Right lobe of liver (tissue), 6 donors: ENCODE results near the gene PPARG. TPM values are rescaled to one million over a fixed set of nuclear protein-coding genes. Genes with fewer than 3 reads are reported as not detected.

ENCODE experiments used
- ATAC-seq, 4 donors: fragments of 200-7000 bp; cut with Tn5 transposase; one replicate each; pipeline ENCODE4 v1.9.1; 2020; ENCODE audit warnings: mild to moderate bottlenecking in 4 of 4, moderate library complexity in 4 of 4
- DNase-seq, 3 donors: peaks; one replicate each; pipeline ENCODE4 v3.0.0-alpha.2; 2020
- H3K27ac ChIP-seq, 3 donors: fragments of 200-600 bp; one replicate each; pipeline ENCODE4 v1.8.0; 2022
- H3K27me3 ChIP-seq, 2 donors: fragments of 200-600 bp; one replicate each; pipeline ENCODE4 v1.8.0; 2022
- H3K36me3 ChIP-seq, 4 donors: fragments of 200-600 bp; sonication (generic) in 1 of 4; one replicate each; pipeline versions ENCODE4 v1.5.1 to v1.8.0; 2017 to 2022; ENCODE audit warnings: control low read depth in 1 of 4
- H3K4me1 ChIP-seq, 4 donors: fragments of 200-600 bp; sonication (generic) in 1 of 4; one replicate each; pipeline versions ENCODE4 v1.5.1 to v1.8.0; 2017 to 2022; ENCODE audit warnings: control low read depth in 1 of 4
- H3K4me3 ChIP-seq, 3 donors: fragments of 200-600 bp; one replicate each; pipeline ENCODE4 v1.8.0; 2022
- H3K9me3 ChIP-seq, 4 donors: fragments of 200-600 bp; sonication (generic) in 1 of 4; one replicate each; pipeline versions ENCODE4 v1.5.1 to v1.8.0; 2017 to 2022; ENCODE audit warnings: control low read depth in 1 of 4
- POLR2A ChIP-seq: fragments of 450-650 bp; IDR thresholded peaks from one replicate; pipeline ENCODE4 v1.6.1; 2017; ENCODE audit warnings: antibody characterized with exemption, mild to moderate bottlenecking
- WGBS: methylation state at CpG from one replicate; pipeline ENCODE4 v1.1.6; 2018; ENCODE audit warnings: low coverage, low lambda C conversion rate; ENCODE audit not compliant: insufficient coverage; ENCODE audit errors: missing lambda C conversion rate; 5-methylcytosine and 5-hydroxymethylcytosine counted together
- intact Hi-C, 2 donors: fragments of 100-400 bp; cut with DNase I; formaldehyde crosslinking; loops; one replicate each; pipeline versions ENCODE4 v1.11.2 to v1.14.1; 2022
- long read RNA-seq: library from polyadenylated mRNA; unstranded; transcript quantifications from one replicate; pipeline ENCODE4 v2.0.0, GENCODE V29; 2019
- total RNA-seq, 6 experiments: library from RNA; depleted of rRNA in 2 of 6; stranded (reverse); fragments of >200 nt in 2 of 6; fragmentation: NEBNext Ultra II Directional in 3 of 6; extraction: Animal tissue kit (Norgen Biotek cat#: 25700) in 3 of 6; gene quantifications; one replicate each; pipeline versions ENCODE4 v1.1.0 to v1.2.4, GENCODE V29; 2016 to 2023
- TF ChIP-seq, protein P1 (sequence below), 4 donors: fragments of 200-600 bp in 3 of 4; fragments of 450-650 bp in 1 of 4; IDR thresholded peaks; one replicate each; pipeline versions ENCODE4 v1.5.1 to v1.8.0; 2016 to 2022; ENCODE audit warnings: antibody characterized with exemption in 4 of 4, mild to moderate bottlenecking in 2 of 4
- donor health status: DM: no; HTN: yes; CAD: no.
- donor health status: DM: no; HTN: no; CAD: no.
- donor health status: DM: no; HTN: no; CAD: no.
- donor health status: DM: no; HTN: yes; CAD: no.
- donor health status: DM: no; HTN: yes; CAD: no.

The PPARG gene
- 10 to 100 TPM in 3 of 6 experiments, 1 to 10 TPM in 3; 4.9 to 15.8 (median 10.8) TPM for total RNA-seq
- long read RNA-seq, partial matches to known transcripts = 0 of 1 reads
- long read RNA-seq, other reads (novel, unspliced or antisense) = 0 of 1 reads

DNA sequence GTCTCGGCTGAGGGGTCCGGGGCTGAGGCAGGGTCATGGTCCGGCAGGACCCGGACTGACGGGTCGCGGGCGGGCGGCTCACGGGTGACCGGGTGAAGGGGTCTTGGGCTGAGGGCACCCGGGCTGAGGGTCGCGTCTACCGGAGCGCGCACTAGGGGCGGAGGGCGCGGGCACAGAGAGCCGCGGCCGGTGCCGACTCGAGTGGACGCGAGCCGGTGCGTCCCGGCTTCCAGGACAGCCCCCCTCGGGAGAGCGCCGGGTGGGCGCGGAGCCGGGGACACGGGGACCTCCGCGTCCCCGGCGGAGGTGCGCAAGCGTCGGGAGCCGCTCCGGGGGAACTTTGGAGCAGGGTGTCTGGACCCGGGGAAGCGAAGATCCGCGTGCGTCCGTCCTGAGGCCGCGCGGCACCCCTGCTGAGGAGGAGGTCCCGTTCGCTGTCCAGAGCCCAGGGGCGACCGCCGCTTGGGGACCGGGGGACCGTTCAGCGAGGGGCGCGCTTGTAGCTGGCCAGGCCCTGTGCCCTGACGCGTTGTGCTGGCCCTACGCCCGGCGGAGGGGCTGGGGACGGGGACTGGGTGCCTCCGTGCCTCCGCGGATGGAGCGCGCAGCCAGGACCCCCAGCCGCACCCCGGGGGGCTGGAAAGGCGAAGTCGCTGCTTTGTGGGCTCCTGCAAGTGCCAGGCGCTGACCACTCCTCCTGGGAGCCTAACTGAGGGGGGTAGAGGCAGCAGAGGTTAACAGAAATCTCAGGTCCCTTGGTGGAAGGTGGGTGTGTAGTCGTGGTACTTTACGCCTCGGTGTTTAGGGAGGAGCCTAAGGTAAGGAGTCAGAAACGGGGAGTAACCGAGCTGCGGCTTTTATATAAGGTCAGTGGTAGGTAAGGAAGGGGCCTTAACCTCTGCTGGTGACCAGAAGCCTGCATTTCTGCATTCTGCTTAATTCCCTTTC is at the start of gene PPARG:
Gene PPARG, plus strand, starts transcription at position 889 of the 948 bp plus-strand sequence. CDS start 90,642 bp downstream, outside the sequence.
- Histone ChIP-seq H3K36me3 (no peaks in the 10 kb centered on the region), H3K4me3 (peak within 1 kb of the TSS; percentile 74 to 81 (median 74)), H3K27ac (peak within 1 kb of the TSS; percentile 67 to 85 (median 69)), H3K4me1 (peaks cover 0 to 7% (median 0%) of the 10 kb centered on the region in 4 donors), H3K27me3 (no peaks in the 10 kb centered on the region), H3K9me3 (no peaks in the 10 kb centered on the region)
- WGBS = 4% methylated on average over 17 of the region's 87 CpGs
- DNase-seq (peak; percentile 56 to 69 (median 57)), ATAC-seq (peak; percentile 66 to 69 (median 66))
- intact Hi-C loops = no loop called here
- TF ChIP-seq, protein P1, sequence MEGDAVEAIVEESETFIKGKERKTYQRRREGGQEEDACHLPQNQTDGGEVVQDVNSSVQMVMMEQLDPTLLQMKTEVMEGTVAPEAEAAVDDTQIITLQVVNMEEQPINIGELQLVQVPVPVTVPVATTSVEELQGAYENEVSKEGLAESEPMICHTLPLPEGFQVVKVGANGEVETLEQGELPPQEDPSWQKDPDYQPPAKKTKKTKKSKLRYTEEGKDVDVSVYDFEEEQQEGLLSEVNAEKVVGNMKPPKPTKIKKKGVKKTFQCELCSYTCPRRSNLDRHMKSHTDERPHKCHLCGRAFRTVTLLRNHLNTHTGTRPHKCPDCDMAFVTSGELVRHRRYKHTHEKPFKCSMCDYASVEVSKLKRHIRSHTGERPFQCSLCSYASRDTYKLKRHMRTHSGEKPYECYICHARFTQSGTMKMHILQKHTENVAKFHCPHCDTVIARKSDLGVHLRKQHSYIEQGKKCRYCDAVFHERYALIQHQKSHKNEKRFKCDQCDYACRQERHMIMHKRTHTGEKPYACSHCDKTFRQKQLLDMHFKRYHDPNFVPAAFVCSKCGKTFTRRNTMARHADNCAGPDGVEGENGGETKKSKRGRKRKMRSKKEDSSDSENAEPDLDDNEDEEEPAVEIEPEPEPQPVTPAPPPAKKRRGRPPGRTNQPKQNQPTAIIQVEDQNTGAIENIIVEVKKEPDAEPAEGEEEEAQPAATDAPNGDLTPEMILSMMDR (IDR thresholded peaks at IDR 0.05) = no peak
- TF ChIP-seq POLR2A = no peak

DNA sequence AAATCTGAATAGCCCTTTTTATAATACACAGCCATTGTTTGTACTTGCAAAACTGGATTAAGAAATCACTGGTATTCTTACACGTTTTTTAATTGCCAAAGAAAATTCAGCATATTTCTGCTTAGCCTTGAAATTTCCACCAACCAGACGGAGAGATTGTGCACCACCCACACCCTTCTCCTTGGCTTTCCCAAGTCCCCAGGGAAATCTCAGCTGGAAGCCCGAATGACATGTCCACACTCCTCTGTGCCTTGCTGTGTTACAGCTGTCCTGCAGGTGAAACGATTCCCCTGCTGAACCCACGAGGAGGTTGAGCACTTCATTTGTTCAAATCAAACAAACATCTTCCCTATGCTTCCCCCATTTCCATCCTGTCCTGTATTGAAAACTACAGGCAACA is 49.6 kb upstream of the PPARG start:
- TF ChIP-seq, protein P1 (IDR thresholded peaks at IDR 0.05) = no peak
- TF ChIP-seq POLR2A = no peak

DNA sequence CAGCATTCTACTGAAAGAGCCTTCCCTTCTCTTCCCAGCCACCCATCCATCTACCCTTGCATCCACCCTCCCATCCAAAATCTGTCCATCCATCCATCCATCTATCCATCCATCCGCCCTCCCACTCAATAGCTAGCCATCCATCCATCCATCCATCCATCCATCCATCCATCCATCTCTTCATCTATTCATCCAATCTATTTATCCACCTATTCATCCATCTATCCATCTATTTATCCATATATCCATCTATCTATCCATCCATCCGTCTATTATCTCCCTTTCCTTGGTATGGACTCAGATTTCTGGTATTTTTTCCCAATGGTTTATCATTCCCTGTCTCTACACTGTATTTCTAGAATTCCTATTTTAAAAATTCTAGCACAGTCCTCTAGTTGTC is 46.1 kb upstream of the PPARG start:
- H3K27me3 ChIP-seq = no peaks in the 10 kb centered on the region
- TF ChIP-seq, protein P1 (IDR thresholded peaks at IDR 0.05) = no peak
- no peak overlapping the region for H3K4me3 ChIP-seq
- H3K36me3 ChIP-seq = no peaks in the 10 kb centered on the region
- DNase-seq = no peak
- no peaks in the 10 kb centered on the region for H3K9me3 ChIP-seq
- intact Hi-C loops = no loop called here
- no peaks in the 10 kb centered on the region for H3K4me1 ChIP-seq
- no peak overlapping the region for H3K27ac ChIP-seq
- 84% methylated on average over 2 of the region's 2 CpGs for WGBS
- ATAC-seq = no peak

More for the DNA sequence above, 49.6 kb upstream of the PPARG start:
- ATAC-seq (no peak), DNase-seq (no peak)
- Histone ChIP-seq H3K4me3 (no peak overlapping the region), H3K36me3 (no peaks in the 10 kb centered on the region), H3K27me3 (no peaks in the 10 kb centered on the region), H3K27ac (no peak overlapping the region), H3K4me1 (no peaks in the 10 kb centered on the region), H3K9me3 (no peaks in the 10 kb centered on the region)
- intact Hi-C loops = no loop called here
- WGBS = 38% methylated on average over 5 of the region's 5 CpGs

DNA sequence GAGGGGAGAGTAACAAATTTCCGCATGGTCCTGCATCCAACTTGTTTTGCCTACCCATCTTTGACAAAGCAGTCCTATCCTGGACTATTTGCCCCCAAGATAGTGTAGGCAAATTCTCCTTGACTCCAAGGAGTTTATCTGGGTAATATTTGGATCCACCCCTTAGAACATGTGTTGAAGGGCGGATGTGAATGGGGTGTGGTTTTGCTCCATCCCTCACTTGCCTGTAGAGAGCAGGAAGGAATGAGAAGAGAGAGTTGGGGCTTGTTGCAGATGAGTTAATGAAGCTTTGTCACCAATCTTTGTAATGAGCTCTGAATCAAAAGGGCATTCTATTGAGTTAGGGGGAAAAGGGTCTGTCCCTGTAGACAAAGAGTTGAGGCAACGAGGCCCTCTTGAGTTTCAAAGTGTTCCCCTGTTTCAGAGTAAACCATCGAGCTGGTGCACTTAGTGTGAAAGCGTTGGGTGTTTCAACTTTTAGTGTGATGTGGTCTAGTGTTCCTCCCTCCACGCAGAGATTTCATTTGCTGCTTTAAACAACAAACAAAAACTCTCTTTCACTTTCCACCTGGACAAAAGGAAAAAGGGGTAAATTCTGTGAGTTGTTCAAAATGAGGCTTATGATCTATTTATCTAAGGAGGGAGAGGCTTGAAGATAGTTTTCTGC is 42.2 kb upstream of the PPARG start:
- H3K27ac ChIP-seq = no peak overlapping the region
- no peak for ATAC-seq
- intact Hi-C loops = no loop called here
- no peaks in the 10 kb centered on the region for H3K27me3 ChIP-seq
- no peak overlapping the region for H3K4me3 ChIP-seq
- TF ChIP-seq, protein P1 (IDR thresholded peaks at IDR 0.05) = no peak
- no peak for TF ChIP-seq POLR2A
- H3K36me3 ChIP-seq = no peaks in the 10 kb centered on the region
- 58% methylated on average over 6 of the region's 6 CpGs for WGBS
- H3K4me1 ChIP-seq = no peaks in the 10 kb centered on the region
- no peak for DNase-seq
- H3K9me3 ChIP-seq = peaks cover 0 to 9% (median 0%) of the 10 kb centered on the region in 4 donors
